Duodenal mucosa (tissue), 2 donors: ENCODE results near the gene ABLIM2.

Experiments used
- H3K27ac ChIP-seq: one replicate; pipeline ENCODE4 v1.7.0; 2013; ENCODE audit warnings: low read depth, low read length
- H3K27me3 ChIP-seq, 2 donors: one replicate each; pipeline ENCODE4 v1.7.0; 2013; ENCODE audit warnings: low read length in 2 of 2, control low read depth in 1 of 2; ENCODE audit not compliant: insufficient read depth in 2 of 2, control insufficient read depth in 1 of 2
- H3K36me3 ChIP-seq, 2 donors: one replicate each; pipeline ENCODE4 v1.7.0; 2013; ENCODE audit warnings: low read length in 2 of 2, control low read depth in 1 of 2; ENCODE audit not compliant: insufficient read depth in 2 of 2, control insufficient read depth in 1 of 2
- H3K4me1 ChIP-seq, 2 donors: one replicate each; pipeline ENCODE4 v1.7.0; 2013; ENCODE audit warnings: low read length in 2 of 2, control low read depth in 1 of 2; ENCODE audit not compliant: insufficient read depth in 2 of 2, control insufficient read depth in 1 of 2
- H3K4me3 ChIP-seq, 2 donors: one replicate each; pipeline ENCODE4 v1.7.0; 2013; ENCODE audit warnings: low read length in 2 of 2, low read depth in 1 of 2
- H3K9ac ChIP-seq, 2 donors: one replicate each; pipeline ENCODE4 v1.7.0; 2013; ENCODE audit warnings: low read length in 2 of 2, low read depth in 1 of 2
- H3K9me3 ChIP-seq, 2 donors: one replicate each; pipeline ENCODE4 v1.7.0; 2013; ENCODE audit warnings: low read length in 2 of 2, control low read depth in 1 of 2; ENCODE audit not compliant: control insufficient read depth in 1 of 2

Gene ABLIM2

GRCh38 chr4:8152090-8152864 lies 6.3 kb downstream of the ABLIM2 start:
- Histone ChIP-seq H3K4me1 (peaks cover 0 to under 1% of the 10 kb centered on the region in 2 donors), H3K9ac (no peak overlapping the region), H3K4me3 (no peak overlapping the region), H3K27ac (no peak overlapping the region), H3K36me3 (no peaks in the 10 kb centered on the region), H3K27me3 (peaks cover 0 to 2% of the 10 kb centered on the region in 2 donors), H3K9me3 (no peaks in the 10 kb centered on the region)

GRCh38 chr4:8151165-8151650 lies 7.4 kb downstream of the ABLIM2 start:
- Histone ChIP-seq H3K36me3 (no peaks in the 10 kb centered on the region), H3K27ac (no peak overlapping the region), H3K9me3 (no peaks in the 10 kb centered on the region), H3K27me3 (peaks cover 0 to under 1% of the 10 kb centered on the region in 2 donors), H3K9ac (no peak overlapping the region), H3K4me3 (no peak overlapping the region), H3K4me1 (no peaks in the 10 kb centered on the region)

GRCh38 chr4:8150152-8151090 lies 8.2 kb downstream of the ABLIM2 start:
- peaks cover 4 to 8% of the 10 kb centered on the region in 2 donors for H3K27me3 ChIP-seq
- no peaks in the 10 kb centered on the region for H3K9me3 ChIP-seq
- no peak overlapping the region for H3K4me3 ChIP-seq
- H3K4me1 ChIP-seq = peaks cover 0 to 5% of the 10 kb centered on the region in 2 donors
- H3K9ac ChIP-seq = no peak overlapping the region
- H3K27ac ChIP-seq = no peak overlapping the region
- no peaks in the 10 kb centered on the region for H3K36me3 ChIP-seq

- H3K36me3 ChIP-seq = no peaks in the 10 kb centered on the region
- H3K4me3 ChIP-seq = no peak overlapping the region
- H3K27me3 ChIP-seq = peaks cover 7 to 12% of the 10 kb centered on the region in 2 donors
- no peaks in the 10 kb centered on the region for H3K9me3 ChIP-seq
- H3K9ac ChIP-seq = no peak overlapping the region
- no peak overlapping the region for H3K27ac ChIP-seq
- H3K4me1 ChIP-seq = peaks cover 0 to 5% of the 10 kb centered on the region in 2 donors
Observed at GRCh38 chr4:8149664-8150063, 8.9 kb downstream of the ABLIM2 start.

- H3K9ac ChIP-seq = no peak overlapping the region
- H3K4me1 ChIP-seq = peaks cover 0 to 5% of the 10 kb centered on the region in 2 donors
- no peaks in the 10 kb centered on the region for H3K9me3 ChIP-seq
- no peak overlapping the region for H3K27ac ChIP-seq
- no peak overlapping the region for H3K4me3 ChIP-seq
- peaks cover 14 to 15% of the 10 kb centered on the region in 2 donors for H3K27me3 ChIP-seq
- H3K36me3 ChIP-seq = no peaks in the 10 kb centered on the region
Observed at GRCh38 chr4:8148785-8149435, 9.7 kb downstream of the ABLIM2 start.

- Histone ChIP-seq H3K27ac (no peak overlapping the region), H3K9ac (no peak overlapping the region), H3K4me3 (no peak overlapping the region), H3K27me3 (peaks cover 15 to 19% of the 10 kb centered on the region in 2 donors), H3K4me1 (peaks cover 0 to 5% of the 10 kb centered on the region in 2 donors), H3K36me3 (no peaks in the 10 kb centered on the region), H3K9me3 (no peaks in the 10 kb centered on the region)
Observed at GRCh38 chr4:8148159-8148558, 10.5 kb downstream of the ABLIM2 start.

GRCh38 chr4:8147231-8147970 lies 11.2 kb downstream of the ABLIM2 start:
- Histone ChIP-seq H3K27ac (no peak overlapping the region), H3K4me1 (peaks cover 0 to 5% of the 10 kb centered on the region in 2 donors), H3K9me3 (no peaks in the 10 kb centered on the region), H3K4me3 (no peak overlapping the region), H3K9ac (no peak overlapping the region), H3K36me3 (no peaks in the 10 kb centered on the region), H3K27me3 (peaks cover 15 to 21% of the 10 kb centered on the region in 2 donors)

- peaks cover 15 to 21% of the 10 kb centered on the region in 2 donors for H3K27me3 ChIP-seq
- no peak overlapping the region for H3K4me3 ChIP-seq
- no peak overlapping the region for H3K9ac ChIP-seq
- peaks cover 0 to 5% of the 10 kb centered on the region in 2 donors for H3K4me1 ChIP-seq
- no peaks in the 10 kb centered on the region for H3K9me3 ChIP-seq
- H3K36me3 ChIP-seq = no peaks in the 10 kb centered on the region
- no peak overlapping the region for H3K27ac ChIP-seq
Observed at GRCh38 chr4:8146157-8146556, 12.5 kb downstream of the ABLIM2 start.

GRCh38 chr4:8144359-8144758 lies 14.3 kb downstream of the ABLIM2 start:
- Histone ChIP-seq H3K27me3 (peaks cover 15 to 21% of the 10 kb centered on the region in 2 donors), H3K4me1 (peaks cover 0 to 5% of the 10 kb centered on the region in 2 donors), H3K9ac (no peak overlapping the region), H3K4me3 (no peak overlapping the region), H3K27ac (no peak overlapping the region), H3K36me3 (no peaks in the 10 kb centered on the region), H3K9me3 (no peaks in the 10 kb centered on the region)
